ENCODE measurements around the gene NBPF3.
"Not testable (repeated sequence)": the region's sequence is repeated elsewhere in the genome, so short reads cannot be mapped to it uniquely, and the experiment has no call there.

GRCh38 chr1:21483881-21484280 is 43.9 kb downstream of the NBPF3 start:
- not testable (repeated sequence) for TF ChIP-seq CTCF, POLR2A (IDR thresholded peaks at IDR 0.05)
